H9 (cell line): ENCODE data around the gene TMEM161A. TPM values are rescaled to one million over a fixed set of nuclear protein-coding genes. Genes with fewer than 3 reads are reported as not detected.
"Not testable (repeated sequence)": the region's sequence is repeated elsewhere in the genome, so short reads cannot be mapped to it uniquely, and the experiment has no call there.

Experiments
- DNase-seq: peaks from one replicate; pipeline ENCODE4 v3.0.0-alpha.2; 2017
- H2AFZ ChIP-seq: one replicate; pipeline ENCODE4 v1.6.1; 2013; ENCODE audit warnings: mild to moderate bottlenecking, low read length, control low read depth, moderate library complexity
- H2AK5ac ChIP-seq: 2 replicates; pipeline ENCODE4 v1.6.1; 2013; ENCODE audit warnings: low read length, control low read depth, mixed read lengths; ENCODE audit not compliant: insufficient read length
- H2BK120ac ChIP-seq: one replicate; pipeline ENCODE4 v1.6.1; 2013; ENCODE audit warnings: low read depth, mild to moderate bottlenecking, low read length, control low read depth, inconsistent platforms; ENCODE audit not compliant: poor library complexity, severe bottlenecking
- H2BK12ac ChIP-seq: 2 replicates; pipeline ENCODE4 v1.6.1; 2013; ENCODE audit warnings: low read length, control low read depth, mixed read lengths, low read depth; ENCODE audit not compliant: insufficient read length
- H2BK15ac ChIP-seq: 2 replicates; pipeline ENCODE4 v1.6.1; 2013; ENCODE audit warnings: low read depth, low read length, control low read depth
- H2BK20ac ChIP-seq: one replicate; pipeline ENCODE4 v1.6.1; 2013; ENCODE audit warnings: low read depth, mild to moderate bottlenecking, low read length, control low read depth, inconsistent platforms; ENCODE audit not compliant: poor library complexity, severe bottlenecking
- H2BK5ac ChIP-seq: 2 replicates; pipeline ENCODE4 v1.6.1; 2013; ENCODE audit warnings: low read length, control low read depth, mixed read lengths; ENCODE audit not compliant: insufficient read length
- H3K14ac ChIP-seq: 2 replicates; pipeline ENCODE4 v1.6.1; 2013; ENCODE audit warnings: low read length, control low read depth; ENCODE audit not compliant: insufficient read depth
- H3K18ac ChIP-seq: 2 replicates; pipeline ENCODE4 v1.6.1; 2013; ENCODE audit warnings: low read depth, mild to moderate bottlenecking, mixed read lengths, low read length, control low read depth; ENCODE audit not compliant: insufficient read length
- H3K23ac ChIP-seq: 2 replicates; pipeline ENCODE4 v1.6.1; 2013; ENCODE audit warnings: low read length, control low read depth, mixed read lengths, low read depth; ENCODE audit not compliant: insufficient read length
- H3K23me2 ChIP-seq: 2 replicates; pipeline ENCODE4 v1.6.1; 2013; ENCODE audit warnings: low read depth, mild to moderate bottlenecking, mixed read lengths, low read length, control low read depth; ENCODE audit not compliant: insufficient read length, poor library complexity, severe bottlenecking
- H3K27ac ChIP-seq: 2 replicates; pipeline ENCODE4 v1.5.1; 2013; ENCODE audit warnings: low read length, control low read depth, mixed read lengths, low read depth; ENCODE audit not compliant: insufficient read length
- H3K27me3 ChIP-seq: 2 replicates; pipeline ENCODE4 v1.6.1; 2013; ENCODE audit warnings: low read length, control low read depth, inconsistent platforms; ENCODE audit not compliant: insufficient read depth
- H3K4ac ChIP-seq: 2 replicates; pipeline ENCODE4 v1.6.1; 2013; ENCODE audit warnings: low read depth, mild to moderate bottlenecking, control low read depth, inconsistent platforms, low read length, moderate library complexity
- H3K4me1 ChIP-seq: 2 replicates; pipeline ENCODE4 v1.6.1; 2013; ENCODE audit warnings: low read length, control low read depth, inconsistent platforms; ENCODE audit not compliant: insufficient read depth
- H3K4me2 ChIP-seq: 2 replicates; pipeline ENCODE4 v1.6.1; 2013; ENCODE audit warnings: low read length, control low read depth, mixed read lengths; ENCODE audit not compliant: insufficient read length, insufficient read depth
- H3K56ac ChIP-seq: 2 replicates; pipeline ENCODE4 v1.6.1; 2013; ENCODE audit warnings: low read depth, mild to moderate bottlenecking, mixed read lengths, low read length, control low read depth; ENCODE audit not compliant: insufficient read length
- H3K79me1 ChIP-seq: 2 replicates; pipeline ENCODE4 v1.6.1; 2013; ENCODE audit warnings: low read depth, mild to moderate bottlenecking, moderate library complexity, low read length, control low read depth, inconsistent platforms; ENCODE audit not compliant: insufficient read depth, poor library complexity, severe bottlenecking
- H3K79me2 ChIP-seq: 2 replicates; pipeline ENCODE4 v1.6.1; 2013; ENCODE audit warnings: low read length, control low read depth, inconsistent platforms; ENCODE audit not compliant: insufficient read depth
- H3K9ac ChIP-seq: 2 replicates; pipeline ENCODE4 v1.6.1; 2013; ENCODE audit warnings: low read length, control low read depth, mixed read lengths; ENCODE audit not compliant: insufficient read length; ENCODE audit errors: extremely low read depth
- H3K9me3 ChIP-seq: one replicate; pipeline ENCODE4 v1.6.1; 2013; ENCODE audit warnings: low read depth, low read length, inconsistent platforms; ENCODE audit not compliant: control insufficient read depth
- H3T11ph ChIP-seq: one replicate; pipeline ENCODE4 v1.6.1; 2013; ENCODE audit warnings: mild to moderate bottlenecking, low read length, control low read depth, inconsistent platforms
- H4K20me1 ChIP-seq: one replicate; pipeline ENCODE4 v1.6.1; 2013; ENCODE audit not compliant: control insufficient read depth, insufficient read length, insufficient read depth
- H4K5ac ChIP-seq: 2 replicates; pipeline ENCODE4 v1.6.1; 2013; ENCODE audit warnings: low read depth, mild to moderate bottlenecking, mixed read lengths, low read length, control low read depth; ENCODE audit not compliant: insufficient read length
- H4K8ac ChIP-seq: replicated peaks from 2 replicates; pipeline ENCODE4 v1.6.1; 2013; ENCODE audit warnings: low read length, control low read depth, mixed read lengths, low read depth; ENCODE audit not compliant: insufficient read length
- H4K91ac ChIP-seq: 2 replicates; pipeline ENCODE4 v1.6.1; 2013; ENCODE audit warnings: low read depth, mild to moderate bottlenecking, moderate library complexity, mixed read lengths, low read length, control low read depth; ENCODE audit not compliant: insufficient read length
- H3K27ac Mint-ChIP-seq, 3 experiments: 2 replicates in 2 of 3; 3 replicates in 1 of 3; pipeline ENCODE4 v1.8.0; 2020 to 2021; ENCODE audit warnings: mixed read lengths in 3 of 3, mild to moderate bottlenecking in 1 of 3, moderate library complexity in 1 of 3
- H3K27me3 Mint-ChIP-seq: 2 replicates; pipeline ENCODE4 v1.8.0; 2021; ENCODE audit warnings: low read depth, mild to moderate bottlenecking, moderate library complexity, mixed read lengths
- H3K36me3 Mint-ChIP-seq, 3 experiments: 2 replicates in 2 of 3; 3 replicates in 1 of 3; pipeline ENCODE4 v1.8.0; 2020 to 2021; ENCODE audit warnings: low read depth in 3 of 3, mixed read lengths in 3 of 3; ENCODE audit not compliant: insufficient read depth in 1 of 3
- H3K4me1 Mint-ChIP-seq, 2 experiments: 2 replicates each; pipeline ENCODE4 v1.8.0; 2020; ENCODE audit warnings: mixed read lengths in 2 of 2
- H3K4me3 Mint-ChIP-seq, 2 experiments: 2 replicates in 1 of 2; 3 replicates in 1 of 2; pipeline ENCODE4 v1.8.0; 2020 to 2021; ENCODE audit warnings: mild to moderate bottlenecking in 2 of 2, mixed read lengths in 2 of 2, moderate library complexity in 1 of 2
- H3K9me3 Mint-ChIP-seq, 2 experiments: 2 replicates in 1 of 2; 3 replicates in 1 of 2; pipeline ENCODE4 v1.8.0; 2020; ENCODE audit warnings: mild to moderate bottlenecking in 2 of 2, mixed read lengths in 2 of 2, moderate library complexity in 1 of 2
- WGBS: extraction: QIAGEN DNeasy Blood & Tissue Kit; methylation state at CpG from one replicate; pipeline ENCODE4 v1.1.7; 2013; ENCODE audit warnings: missing lambda C conversion rate, low lambda C conversion rate, mixed read lengths; ENCODE audit not compliant: insufficient read length; ENCODE audit errors: extremely low coverage; 5-methylcytosine and 5-hydroxymethylcytosine counted together
- total RNA-seq: library from RNA; stranded (reverse); gene quantifications from 2 replicates; pipeline ENCODE4 v1.2.1, GENCODE V29; 2021
- TF ChIP-seq, protein P1 (sequence below): fragments of 200-600 bp; sonication (generic); conservative IDR thresholded peaks from 3 replicates; pipeline ENCODE4 v1.8.0; 2021; ENCODE audit warnings: antibody characterized with exemption, mild to moderate bottlenecking

The TMEM161A gene
- total RNA-seq, 1 experiment from 2014 or later = 40.9 TPM

DNA sequence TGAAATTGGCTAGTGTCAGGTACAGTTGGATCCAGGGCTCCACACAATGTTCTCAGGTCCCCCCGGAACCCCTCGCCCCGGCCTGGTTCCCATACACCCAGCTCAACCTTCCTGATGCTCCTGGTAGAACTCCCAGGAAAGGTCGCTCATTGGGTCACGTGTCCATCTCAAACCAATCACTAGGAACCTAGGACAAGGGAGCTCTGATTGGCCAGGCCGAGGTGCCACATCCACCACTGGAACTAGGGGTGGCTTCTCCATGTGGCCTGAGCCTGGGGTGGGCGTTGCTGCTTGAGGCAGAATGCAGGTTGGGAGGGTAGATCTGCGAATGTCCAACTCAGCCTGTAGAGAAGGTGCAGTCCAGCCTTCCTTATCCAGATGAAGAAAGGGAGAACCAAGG lies 38.7 kb upstream of the TMEM161A start:
- no peak overlapping the region for H2BK120ac ChIP-seq
- no peak overlapping the region for H3K4me2 ChIP-seq
- H2AK5ac ChIP-seq = no peak overlapping the region
- Mint-ChIP-seq H3K9me3 (no peaks in the 10 kb centered on the region), H3K27ac (no peak overlapping the region), H3K4me3 (no peak overlapping the region), H3K4me1 (peaks cover 2 to 13% of the 10 kb centered on the region in 2 experiments; a peak in 3 of 4 replicates), H3K27me3 (peaks cover 16% of the 10 kb centered on the region), H3K36me3 (peaks cover 6 to 13% (median 11%) of the 10 kb centered on the region in 3 experiments)
- no peak overlapping the region for H3T11ph ChIP-seq
- no peak overlapping the region for H3K9ac ChIP-seq
- H3K79me2 ChIP-seq = no peaks in the 10 kb centered on the region
- TF ChIP-seq, protein P1, sequence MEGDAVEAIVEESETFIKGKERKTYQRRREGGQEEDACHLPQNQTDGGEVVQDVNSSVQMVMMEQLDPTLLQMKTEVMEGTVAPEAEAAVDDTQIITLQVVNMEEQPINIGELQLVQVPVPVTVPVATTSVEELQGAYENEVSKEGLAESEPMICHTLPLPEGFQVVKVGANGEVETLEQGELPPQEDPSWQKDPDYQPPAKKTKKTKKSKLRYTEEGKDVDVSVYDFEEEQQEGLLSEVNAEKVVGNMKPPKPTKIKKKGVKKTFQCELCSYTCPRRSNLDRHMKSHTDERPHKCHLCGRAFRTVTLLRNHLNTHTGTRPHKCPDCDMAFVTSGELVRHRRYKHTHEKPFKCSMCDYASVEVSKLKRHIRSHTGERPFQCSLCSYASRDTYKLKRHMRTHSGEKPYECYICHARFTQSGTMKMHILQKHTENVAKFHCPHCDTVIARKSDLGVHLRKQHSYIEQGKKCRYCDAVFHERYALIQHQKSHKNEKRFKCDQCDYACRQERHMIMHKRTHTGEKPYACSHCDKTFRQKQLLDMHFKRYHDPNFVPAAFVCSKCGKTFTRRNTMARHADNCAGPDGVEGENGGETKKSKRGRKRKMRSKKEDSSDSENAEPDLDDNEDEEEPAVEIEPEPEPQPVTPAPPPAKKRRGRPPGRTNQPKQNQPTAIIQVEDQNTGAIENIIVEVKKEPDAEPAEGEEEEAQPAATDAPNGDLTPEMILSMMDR = no peak
- no peak overlapping the region for H3K18ac ChIP-seq
- no peak overlapping the region for H2BK5ac ChIP-seq
- no peaks in the 10 kb centered on the region for H4K20me1 ChIP-seq
- H2BK12ac ChIP-seq = no peak overlapping the region
- DNase-seq = no peak
- no peak overlapping the region for H4K5ac ChIP-seq
- H3K27me3 ChIP-seq = no peaks in the 10 kb centered on the region
- H2BK15ac ChIP-seq = no peak overlapping the region
- no peaks in the 10 kb centered on the region for H3K79me1 ChIP-seq
- no peak overlapping the region for H3K23ac ChIP-seq
- no peak overlapping the region for H3K27ac ChIP-seq
- H2AFZ ChIP-seq = no peak overlapping the region
- no peak overlapping the region for H4K91ac ChIP-seq
- no peak overlapping the region for H3K56ac ChIP-seq
- H3K23me2 ChIP-seq = no peaks in the 10 kb centered on the region
- H3K9me3 ChIP-seq = no peaks in the 10 kb centered on the region
- H2BK20ac ChIP-seq = no peak overlapping the region
- no peak overlapping the region; the same call in 1 of the 2 replicates for H3K14ac ChIP-seq
- WGBS = no CpG with 5 or more reads among the region's 8 CpGs
- H4K8ac ChIP-seq = no peak overlapping the region
- H3K4ac ChIP-seq = no peak overlapping the region
- H3K4me1 ChIP-seq = no peaks in the 10 kb centered on the region

DNA sequence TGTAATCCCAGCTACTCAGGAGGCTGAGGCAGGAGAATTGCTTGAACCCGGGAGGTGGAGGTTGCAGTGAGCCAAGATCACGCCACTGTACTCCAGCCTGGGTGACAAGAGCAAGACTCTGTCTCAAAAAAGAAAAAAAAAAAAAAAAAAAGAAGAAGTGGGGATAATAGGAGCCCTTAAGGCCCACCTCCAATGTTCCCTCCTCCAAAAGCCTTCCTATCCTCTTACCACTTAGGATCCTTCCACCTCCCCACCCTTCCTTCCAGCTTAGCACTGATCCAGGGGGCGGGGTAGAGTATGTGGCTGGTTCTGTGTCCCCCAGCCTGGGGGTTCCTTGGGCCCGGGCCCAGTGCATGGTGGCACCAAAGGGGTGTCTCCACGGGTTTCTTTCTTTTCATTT lies 35.0 kb upstream of the TMEM161A start:
- peaks cover 52% of the 10 kb centered on the region for H3K27me3 Mint-ChIP-seq
- H3K4ac ChIP-seq, H3K18ac ChIP-seq, H2BK120ac ChIP-seq, H3K9me3 Mint-ChIP-seq, H3K27me3 ChIP-seq, H4K91ac ChIP-seq, H2AK5ac ChIP-seq, H4K20me1 ChIP-seq, H3K36me3 Mint-ChIP-seq, H2AFZ ChIP-seq, H3T11ph ChIP-seq, H3K4me1 ChIP-seq, H3K14ac ChIP-seq, H3K56ac ChIP-seq, H3K9me3 ChIP-seq, H3K23me2 ChIP-seq, H3K23ac ChIP-seq, H3K27ac ChIP-seq, H4K8ac ChIP-seq, DNase-seq, H4K5ac ChIP-seq, H2BK15ac ChIP-seq, H3K4me2 ChIP-seq, H3K79me2 ChIP-seq, H2BK5ac ChIP-seq, H3K4me3 Mint-ChIP-seq, H3K27ac Mint-ChIP-seq, H2BK20ac ChIP-seq, H2BK12ac ChIP-seq, H3K9ac ChIP-seq, H3K79me1 ChIP-seq: not testable (repeated sequence)
- WGBS = no CpG with 5 or more reads among the region's 5 CpGs
- H3K4me1 Mint-ChIP-seq = peaks cover 18 to 32% of the 10 kb centered on the region in 2 experiments
